A673 (cell line): ENCODE results near the gene CCDC197.

ENCODE experiments used
- EZH2 ChIP-seq: fragments of 200-600 bp; sonication (generic); IDR thresholded peaks from 2 replicates; pipeline ENCODE4 v1.6.1; 2017; ENCODE audit warnings: borderline replicate concordance, low read depth, mild to moderate bottlenecking, mixed read lengths, antibody characterized with exemption, low read length; ENCODE audit not compliant: poor library complexity, severe bottlenecking
- TF ChIP-seq, protein P1 (sequence below): fragments of 300-800, 200-600 bp; sonication (generic); conservative IDR thresholded peaks from 2 replicates; pipeline ENCODE4 v1.5.1; 2017; ENCODE audit warnings: low read depth, mild to moderate bottlenecking, antibody characterized with exemption, low read length, moderate library complexity, mixed read lengths

DNA sequence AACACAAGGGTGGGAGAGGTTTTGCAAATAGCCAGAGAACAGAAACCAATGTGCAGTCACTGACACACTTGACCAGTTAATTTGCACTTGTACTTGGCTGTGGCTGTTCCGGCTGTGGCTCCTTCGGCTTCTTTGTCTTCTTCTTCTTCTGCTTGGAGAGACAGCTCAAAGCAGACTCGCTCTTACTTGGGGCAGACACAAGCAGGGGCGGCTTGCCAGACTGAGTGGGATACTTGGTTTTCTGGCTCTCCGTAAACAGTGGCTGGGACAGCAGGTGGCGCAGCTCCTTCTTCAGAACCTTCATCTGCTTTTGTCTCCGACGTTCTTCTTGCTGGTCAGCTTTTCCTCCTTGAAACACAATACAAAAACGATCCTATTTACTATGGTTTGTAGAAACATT lies 54.0 kb downstream of the CCDC197 start:
- TF ChIP-seq, protein P1, sequence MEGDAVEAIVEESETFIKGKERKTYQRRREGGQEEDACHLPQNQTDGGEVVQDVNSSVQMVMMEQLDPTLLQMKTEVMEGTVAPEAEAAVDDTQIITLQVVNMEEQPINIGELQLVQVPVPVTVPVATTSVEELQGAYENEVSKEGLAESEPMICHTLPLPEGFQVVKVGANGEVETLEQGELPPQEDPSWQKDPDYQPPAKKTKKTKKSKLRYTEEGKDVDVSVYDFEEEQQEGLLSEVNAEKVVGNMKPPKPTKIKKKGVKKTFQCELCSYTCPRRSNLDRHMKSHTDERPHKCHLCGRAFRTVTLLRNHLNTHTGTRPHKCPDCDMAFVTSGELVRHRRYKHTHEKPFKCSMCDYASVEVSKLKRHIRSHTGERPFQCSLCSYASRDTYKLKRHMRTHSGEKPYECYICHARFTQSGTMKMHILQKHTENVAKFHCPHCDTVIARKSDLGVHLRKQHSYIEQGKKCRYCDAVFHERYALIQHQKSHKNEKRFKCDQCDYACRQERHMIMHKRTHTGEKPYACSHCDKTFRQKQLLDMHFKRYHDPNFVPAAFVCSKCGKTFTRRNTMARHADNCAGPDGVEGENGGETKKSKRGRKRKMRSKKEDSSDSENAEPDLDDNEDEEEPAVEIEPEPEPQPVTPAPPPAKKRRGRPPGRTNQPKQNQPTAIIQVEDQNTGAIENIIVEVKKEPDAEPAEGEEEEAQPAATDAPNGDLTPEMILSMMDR = peak; percentile 70
- no peak for TF ChIP-seq EZH2
